Endothelial cell of umbilical vein (primary cell): Measurements from ENCODE around the gene CLN3. TPM values are rescaled to one million over a fixed set of nuclear protein-coding genes. Genes with fewer than 3 reads are reported as not detected.

Source experiments
- BruUV-seq: library from RNA; stranded (reverse); fragments of 400-500 nt; replicated peaks from 2 replicates; lab custom pipeline; 2021; lab: Mats Ljungman, UMichigan
- CTCF ChIA-PET: fragments of 300-600, 350-600 bp; sonication (Branson Sonifier 250); formaldehyde crosslinking; loops from one replicate; lab custom pipeline; 2021; ENCODE audit warnings: antibody characterized with exemption, inconsistent platforms; lab: Charles Lee
- POLR2A ChIA-PET: fragments of 300-600, 350-600 bp; sonication (Branson Sonifier 250); formaldehyde crosslinking; loops from one replicate; lab custom pipeline; 2021; ENCODE audit warnings: antibody characterized with exemption, inconsistent platforms; lab: Charles Lee
- DNase-seq: peaks from one replicate; pipeline ENCODE4 v3.0.0-alpha.2; 2011; ENCODE audit warnings: low read depth, low spot score
- FAIRE-seq: peaks from 2 replicates; lab custom pipeline; 2011; peaks lifted over from hg19 to GRCh38; lab: Jason Lieb, UNC
- H2AFZ ChIP-seq: 2 replicates; pipeline ENCODE4 v1.6.0; 2012; ENCODE audit warnings: low read depth, low read length, control low read depth, inconsistent platforms
- H3K27ac ChIP-seq: 2 replicates; pipeline ENCODE4 v1.5.1; 2011; ENCODE audit warnings: low read depth, mild to moderate bottlenecking, control low read depth, low read length, moderate library complexity; ENCODE audit not compliant: insufficient read depth
- H3K27me3 ChIP-seq, 2 experiments: 2 replicates each; pipeline versions ENCODE4 v1.6.0 to v1.6.1; 2011; ENCODE audit warnings: low read length in 2 of 2, mixed read lengths in 1 of 2; ENCODE audit not compliant: control insufficient read depth in 2 of 2, insufficient read depth in 2 of 2
- H3K36me3 ChIP-seq, 2 experiments: 2 replicates in 1 of 2; 3 replicates in 1 of 2; pipeline ENCODE4 v1.5.1; 2011; ENCODE audit warnings: low read length in 2 of 2, mild to moderate bottlenecking in 1 of 2, moderate library complexity in 1 of 2; ENCODE audit not compliant: control insufficient read depth in 2 of 2, insufficient read depth in 2 of 2; ENCODE audit errors: extremely low read depth in 1 of 2
- H3K4me1 ChIP-seq: 3 replicates; pipeline ENCODE4 v1.5.1; 2011; ENCODE audit warnings: mild to moderate bottlenecking, low read length; ENCODE audit not compliant: control insufficient read depth, insufficient read depth; ENCODE audit errors: extremely low read depth
- H3K4me2 ChIP-seq: 2 replicates; pipeline ENCODE4 v1.6.1; 2011; ENCODE audit warnings: low read length, control low read depth, mixed read lengths; ENCODE audit not compliant: insufficient read depth
- H3K4me3 ChIP-seq, 3 experiments: fragments of 200-600 bp in 1 of 3; sonication (generic), shearing (Covaris generic) in 1 of 3; replicated peaks in 1 of 3; 2 replicates each; pipeline ENCODE4 v1.5.1; 2011 to 2016; ENCODE audit warnings: control low read depth in 3 of 3, low read length in 3 of 3, mild to moderate bottlenecking in 2 of 3, inconsistent platforms in 1 of 3, low read depth in 1 of 3, moderate library complexity in 1 of 3; ENCODE audit not compliant: insufficient read depth in 1 of 3
- H3K79me2 ChIP-seq: 2 replicates; pipeline ENCODE4 v1.6.0; 2012; ENCODE audit warnings: low read length, inconsistent platforms; ENCODE audit not compliant: control insufficient read depth, insufficient read depth
- H3K9ac ChIP-seq: replicated peaks from 2 replicates; pipeline ENCODE3; 2011; ENCODE audit warnings: low read length, control low read depth; ENCODE audit not compliant: insufficient read depth; ENCODE audit errors: extremely low read depth
- H3K9me1 ChIP-seq: replicated peaks from 3 replicates; pipeline ENCODE4 v1.6.0; 2011; ENCODE audit warnings: mild to moderate bottlenecking, low read length; ENCODE audit not compliant: control insufficient read depth, insufficient read depth; ENCODE audit errors: extremely low read depth
- H3K9me3 ChIP-seq: replicated peaks from 2 replicates; pipeline ENCODE4 v1.5.1; 2012; ENCODE audit warnings: low read length, inconsistent platforms; ENCODE audit not compliant: control insufficient read depth, insufficient read depth
- H4K20me1 ChIP-seq: replicated peaks from 2 replicates; pipeline ENCODE3; 2011; ENCODE audit warnings: mild to moderate bottlenecking, low read length; ENCODE audit not compliant: control insufficient read depth, insufficient read depth; ENCODE audit errors: extremely low read depth
- EZH2 ChIP-seq: IDR thresholded peaks from 2 replicates; pipeline ENCODE4 v1.6.1; 2012; ENCODE audit warnings: borderline replicate concordance, low read depth, mild to moderate bottlenecking, moderate library complexity, low read length, inconsistent platforms; ENCODE audit not compliant: severe bottlenecking
- FOS ChIP-seq: IDR thresholded peaks from 2 replicates; pipeline ENCODE4 v1.6.1; 2011; ENCODE audit warnings: mild to moderate bottlenecking, low read length, moderate library complexity, borderline replicate concordance; ENCODE audit not compliant: insufficient read depth
- GATA2 ChIP-seq: IDR thresholded peaks from 2 replicates; pipeline ENCODE4 v1.7.0; 2011; ENCODE audit warnings: low read depth, mild to moderate bottlenecking, moderate library complexity, mixed read lengths, low read length; ENCODE audit not compliant: insufficient read length, insufficient read depth
- JUN ChIP-seq: IDR thresholded peaks from 2 replicates; pipeline ENCODE4 v1.6.1; 2011; ENCODE audit warnings: borderline replicate concordance, low read depth; ENCODE audit not compliant: insufficient read length, insufficient read depth
- MAX ChIP-seq: IDR thresholded peaks from 2 replicates; pipeline ENCODE4 v1.6.1; 2011; ENCODE audit not compliant: insufficient read depth, insufficient read length
- MYC ChIP-seq: IDR thresholded peaks from one replicate; pipeline ENCODE4 v1.6.1; 2011; ENCODE audit warnings: mild to moderate bottlenecking, low read depth, low read length
- POLR2A ChIP-seq: IDR thresholded peaks from 2 replicates; pipeline ENCODE4 v1.6.1; 2012; ENCODE audit warnings: low read depth, mild to moderate bottlenecking, control low read depth, low read length
- POLR2AphosphoS5 ChIP-seq: IDR thresholded peaks from 2 replicates; pipeline ENCODE4 v1.6.1; 2012; ENCODE audit warnings: low read depth, mild to moderate bottlenecking, control low read depth, low read length, moderate library complexity; ENCODE audit not compliant: insufficient read depth
- dilution Hi-C: fragments of 300-500 bp; cut with MboI; formaldehyde crosslinking; loops from one replicate; pipeline ENCODE4 v1.15.0; 2019; ENCODE audit warnings: low sequenced_read_pairs; ENCODE audit not compliant: extremely low pct_ligation_motif_present
- intact Hi-C: fragments of 100-400 bp; cut with micrococcal nuclease; formaldehyde crosslinking; loops from one replicate; pipeline ENCODE4 v1.10.0; 2022
- polyA plus RNA-seq, 4 experiments: library from polyadenylated mRNA; depleted of rRNA in 3 of 4; stranded (reverse) in 3 of 4; unstranded in 1 of 4; fragments of >200 nt; gene quantifications; 2 replicates each; pipeline versions ENCODE4 v1.2.1 to v1.2.3, GENCODE V29; 2011 to 2012; ENCODE audit warnings: missing spikeins in 1 of 4
- total RNA-seq: library from RNA; stranded (reverse); gene quantifications from 2 replicates; pipeline ENCODE4 v1.2.3, GENCODE V29; 2021
- TF ChIP-seq, protein P1 (sequence below), 2 donors: IDR thresholded peaks; 1 replicate in 1 of 2; 2 replicates in 1 of 2; pipeline ENCODE4 v1.5.1; 2011; ENCODE audit warnings: low read length in 2 of 2, mild to moderate bottlenecking in 2 of 2, moderate library complexity in 2 of 2, control low read depth in 1 of 2, inconsistent platforms in 1 of 2, low read depth in 1 of 2; ENCODE audit not compliant: insufficient read depth in 1 of 2; ENCODE audit errors: extremely low read depth in 1 of 2

CLN3 gene
- total and polyA plus RNA-seq, 2 donors (not counting 3 experiments of a cell fraction or from before 2014, with no cell fraction given) = 40.2 to 76.1 TPM

DNA sequence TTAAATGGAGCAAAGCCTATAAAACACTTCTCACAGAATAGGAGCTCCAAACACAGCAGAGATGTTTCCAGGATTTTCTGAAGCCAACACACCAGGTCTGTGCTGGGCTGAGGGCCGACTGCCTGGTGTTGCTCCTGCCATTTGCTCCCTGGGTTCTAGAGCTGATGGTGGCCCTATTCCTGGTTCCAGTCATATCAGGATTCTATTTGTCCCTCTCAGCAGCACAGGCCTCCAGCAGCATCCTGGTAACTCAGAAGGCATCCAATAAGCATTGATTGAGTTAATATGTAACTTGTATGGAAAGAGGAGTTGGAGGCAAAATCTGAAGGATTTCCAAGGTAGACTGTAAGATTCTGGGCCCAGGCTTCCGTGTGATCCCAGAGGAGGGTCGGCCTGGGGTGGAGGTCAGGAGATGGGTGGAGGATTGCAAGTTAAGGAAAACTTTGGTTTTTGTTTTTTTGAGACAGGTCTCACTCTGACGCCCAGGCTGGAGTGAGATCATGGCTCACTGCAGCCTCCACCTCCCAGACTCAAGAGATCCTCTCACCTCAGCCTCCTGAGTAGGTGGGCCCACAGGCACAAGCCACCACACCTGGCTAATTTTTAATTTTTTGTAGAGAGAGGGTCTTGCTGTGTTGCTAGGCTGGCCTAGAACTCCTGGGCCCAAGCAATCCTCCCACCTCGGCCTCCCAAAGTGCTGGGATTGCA is 41.2 kb upstream of the CLN3 start:
- no peak for DNase-seq
- ChIA-PET CTCF (no interaction called here), POLR2A (no interaction called here)
- TF ChIP-seq FOS (no peak), MAX (no peak), MYC (no peak), POLR2A (no peak), JUN (no peak), GATA2 (no peak), POLR2AphosphoS5 (no peak), EZH2 (no peak)
- TF ChIP-seq, protein P1, sequence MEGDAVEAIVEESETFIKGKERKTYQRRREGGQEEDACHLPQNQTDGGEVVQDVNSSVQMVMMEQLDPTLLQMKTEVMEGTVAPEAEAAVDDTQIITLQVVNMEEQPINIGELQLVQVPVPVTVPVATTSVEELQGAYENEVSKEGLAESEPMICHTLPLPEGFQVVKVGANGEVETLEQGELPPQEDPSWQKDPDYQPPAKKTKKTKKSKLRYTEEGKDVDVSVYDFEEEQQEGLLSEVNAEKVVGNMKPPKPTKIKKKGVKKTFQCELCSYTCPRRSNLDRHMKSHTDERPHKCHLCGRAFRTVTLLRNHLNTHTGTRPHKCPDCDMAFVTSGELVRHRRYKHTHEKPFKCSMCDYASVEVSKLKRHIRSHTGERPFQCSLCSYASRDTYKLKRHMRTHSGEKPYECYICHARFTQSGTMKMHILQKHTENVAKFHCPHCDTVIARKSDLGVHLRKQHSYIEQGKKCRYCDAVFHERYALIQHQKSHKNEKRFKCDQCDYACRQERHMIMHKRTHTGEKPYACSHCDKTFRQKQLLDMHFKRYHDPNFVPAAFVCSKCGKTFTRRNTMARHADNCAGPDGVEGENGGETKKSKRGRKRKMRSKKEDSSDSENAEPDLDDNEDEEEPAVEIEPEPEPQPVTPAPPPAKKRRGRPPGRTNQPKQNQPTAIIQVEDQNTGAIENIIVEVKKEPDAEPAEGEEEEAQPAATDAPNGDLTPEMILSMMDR (IDR thresholded peaks at IDR 0.05; ENCODE audit: extremely low read depth in 1 of 2, insufficient read depth in 1 of 2, low read depth in 1 of 2, low read length in 2 of 2) = no peak
- H3K4me2 ChIP-seq = no peak overlapping the region
- no peak overlapping the region for H3K9ac ChIP-seq
- H3K79me2 ChIP-seq = no peaks in the 10 kb centered on the region
- H3K36me3 ChIP-seq = no peaks in the 10 kb centered on the region
- intact Hi-C loops (no loop called here), dilution Hi-C loops (no loop called here)
- no peaks in the 10 kb centered on the region for H3K4me1 ChIP-seq
- no peaks in the 10 kb centered on the region for H4K20me1 ChIP-seq
- H2AFZ ChIP-seq = no peak overlapping the region
- H3K4me3 ChIP-seq = no peak overlapping the region
- H3K27ac ChIP-seq = no peak overlapping the region
- FAIRE-seq = no peak
- no peaks in the 10 kb centered on the region for H3K9me3 ChIP-seq
- H3K27me3 ChIP-seq = peaks cover 0 to 2% of the 10 kb centered on the region in 2 experiments
- no TSS peak for BruUV-seq
- no peaks in the 10 kb centered on the region for H3K9me1 ChIP-seq
